Natural killer cell (primary cell): ENCODE results near the gene TRMT44. TPM values are rescaled to one million over a fixed set of nuclear protein-coding genes. Genes with fewer than 3 reads are reported as not detected.

Source experiments
- ATAC-seq, 3 donors: fragments of 150-1000 bp in 2 of 3; fragments of 200-7000 bp in 1 of 3; cut with Tn5 transposase; 1 replicate in 1 of 3; 2 replicates in 2 of 3; pipeline ENCODE4 v1.10.0; 2021; ENCODE audit warnings: mild to moderate bottlenecking in 2 of 3, moderate library complexity in 2 of 3
- DNase-seq, 2 donors: peaks; one replicate each; pipeline versions ENCODE4 v3.0.0 to v3.0.0-alpha.2; 2013 to 2021; ENCODE audit warnings: mixed read lengths in 1 of 2
- H3K27ac ChIP-seq: one replicate; pipeline ENCODE4 v1.5.1; 2013; ENCODE audit warnings: mild to moderate bottlenecking, low read length
- H3K27me3 ChIP-seq: one replicate; pipeline ENCODE4 v1.6.1; 2013; ENCODE audit warnings: low read length; ENCODE audit not compliant: control insufficient read depth, insufficient read depth
- H3K36me3 ChIP-seq: one replicate; pipeline ENCODE4 v1.6.1; 2013; ENCODE audit warnings: low read length; ENCODE audit not compliant: control insufficient read depth, insufficient read depth
- H3K4me1 ChIP-seq: one replicate; pipeline ENCODE4 v1.6.1; 2013; ENCODE audit warnings: low read length; ENCODE audit not compliant: control insufficient read depth, insufficient read depth
- H3K4me3 ChIP-seq: one replicate; pipeline ENCODE4 v1.5.1; 2013; ENCODE audit warnings: low read length
- H3K9me3 ChIP-seq: one replicate; pipeline ENCODE4 v1.6.1; 2013; ENCODE audit warnings: low read length; ENCODE audit not compliant: control insufficient read depth, insufficient read depth
- H3K27ac Mint-ChIP-seq, 2 donors: one replicate each; pipeline ENCODE4 v1.8.0; 2022; ENCODE audit warnings: mild to moderate bottlenecking in 2 of 2, mixed read lengths in 2 of 2, moderate library complexity in 1 of 2
- H3K27me3 Mint-ChIP-seq, 2 donors: one replicate each; pipeline ENCODE4 v1.8.0; 2022; ENCODE audit warnings: low read depth in 2 of 2, mixed read lengths in 2 of 2
- H3K36me3 Mint-ChIP-seq: one replicate; pipeline ENCODE4 v1.8.0; 2022; ENCODE audit warnings: mixed read lengths
- H3K4me1 Mint-ChIP-seq, 2 donors: one replicate each; pipeline ENCODE4 v1.8.0; 2022; ENCODE audit warnings: mixed read lengths in 2 of 2
- H3K4me3 Mint-ChIP-seq: one replicate; pipeline ENCODE4 v1.8.0; 2022; ENCODE audit warnings: mild to moderate bottlenecking, moderate library complexity, mixed read lengths
- H3K9me3 Mint-ChIP-seq, 2 donors: one replicate each; pipeline ENCODE4 v1.8.0; 2022; ENCODE audit warnings: mixed read lengths in 2 of 2
- WGBS: methylation state at CpG from one replicate; pipeline ENCODE4 v1.1.7; 2013; ENCODE audit warnings: missing lambda C conversion rate; ENCODE audit not compliant: insufficient coverage; 5-methylcytosine and 5-hydroxymethylcytosine counted together
- intact Hi-C: fragments of 100-400 bp; cut with micrococcal nuclease; formaldehyde crosslinking; loops from one replicate; pipeline ENCODE4 v1.14.2; 2022
- total RNA-seq, 4 donors: library from RNA; stranded (reverse); fragments of 120-200 nt in 1 of 4; gene quantifications; one replicate each; pipeline versions ENCODE4 v1.2.3 to v1.2.4, GENCODE V29; 2013 to 2022
- TF ChIP-seq, protein P1 (sequence below): fragments of 200-600 bp; IDR thresholded peaks from one replicate; pipeline ENCODE4 v1.8.0; 2022; ENCODE audit warnings: antibody characterized with exemption

Gene TRMT44
- total RNA-seq, 3 donors from 2014 or later (not counting 1 experiment from before 2014, with no cell fraction given) = 24.4 to 37.5 (median 34.3) TPM

DNA sequence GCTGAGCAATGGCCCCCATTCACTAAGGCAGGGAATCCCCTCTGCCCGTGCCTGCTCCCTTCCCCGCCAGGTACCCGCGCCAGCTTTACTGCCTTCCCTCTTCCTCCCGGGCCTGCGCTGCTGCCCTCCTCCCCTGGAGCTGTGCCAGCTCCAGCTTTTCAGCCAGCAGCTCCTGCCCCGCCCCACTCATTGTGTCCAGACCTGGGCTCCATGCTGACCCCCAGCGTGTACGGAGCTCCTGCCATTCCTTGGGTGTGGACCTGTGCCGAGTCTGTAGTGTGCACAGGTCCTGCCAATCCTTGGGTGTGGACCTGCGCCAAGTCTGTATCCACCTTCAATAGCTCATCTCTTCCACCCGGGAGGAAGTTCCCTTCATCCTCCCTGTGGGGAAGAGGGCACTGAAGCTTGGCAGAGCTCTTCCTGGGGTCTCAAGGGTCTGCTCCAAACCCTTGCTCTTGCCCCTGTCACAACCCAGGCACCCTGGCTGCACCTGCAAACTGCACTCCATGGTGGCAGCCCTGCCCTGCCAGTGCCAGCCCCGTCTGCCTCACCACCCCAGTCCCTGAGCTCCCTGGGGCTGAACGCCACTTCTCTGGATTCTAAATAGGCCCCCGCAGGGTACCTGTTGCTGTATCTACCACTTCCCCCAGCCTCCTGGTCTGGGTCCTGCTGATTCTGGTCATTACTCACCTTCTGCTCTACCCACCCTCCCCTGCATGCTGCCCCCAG, 63.9 kb downstream of the TRMT44 start:
- H3K36me3 Mint-ChIP-seq = no peaks in the 10 kb centered on the region
- H3K27ac Mint-ChIP-seq = no peak overlapping the region
- no peaks in the 10 kb centered on the region for H3K36me3 ChIP-seq
- no peaks in the 10 kb centered on the region for H3K9me3 Mint-ChIP-seq
- H3K27ac ChIP-seq = no peak overlapping the region
- ATAC-seq (no peak), DNase-seq (no peak)
- H3K27me3 ChIP-seq = no peaks in the 10 kb centered on the region
- H3K27me3 Mint-ChIP-seq = no peaks in the 10 kb centered on the region
- H3K4me1 Mint-ChIP-seq = no peaks in the 10 kb centered on the region
- TF ChIP-seq, protein P1, sequence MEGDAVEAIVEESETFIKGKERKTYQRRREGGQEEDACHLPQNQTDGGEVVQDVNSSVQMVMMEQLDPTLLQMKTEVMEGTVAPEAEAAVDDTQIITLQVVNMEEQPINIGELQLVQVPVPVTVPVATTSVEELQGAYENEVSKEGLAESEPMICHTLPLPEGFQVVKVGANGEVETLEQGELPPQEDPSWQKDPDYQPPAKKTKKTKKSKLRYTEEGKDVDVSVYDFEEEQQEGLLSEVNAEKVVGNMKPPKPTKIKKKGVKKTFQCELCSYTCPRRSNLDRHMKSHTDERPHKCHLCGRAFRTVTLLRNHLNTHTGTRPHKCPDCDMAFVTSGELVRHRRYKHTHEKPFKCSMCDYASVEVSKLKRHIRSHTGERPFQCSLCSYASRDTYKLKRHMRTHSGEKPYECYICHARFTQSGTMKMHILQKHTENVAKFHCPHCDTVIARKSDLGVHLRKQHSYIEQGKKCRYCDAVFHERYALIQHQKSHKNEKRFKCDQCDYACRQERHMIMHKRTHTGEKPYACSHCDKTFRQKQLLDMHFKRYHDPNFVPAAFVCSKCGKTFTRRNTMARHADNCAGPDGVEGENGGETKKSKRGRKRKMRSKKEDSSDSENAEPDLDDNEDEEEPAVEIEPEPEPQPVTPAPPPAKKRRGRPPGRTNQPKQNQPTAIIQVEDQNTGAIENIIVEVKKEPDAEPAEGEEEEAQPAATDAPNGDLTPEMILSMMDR = no peak
- H3K9me3 ChIP-seq = no peaks in the 10 kb centered on the region
- intact Hi-C loops = no loop called here
- no peaks in the 10 kb centered on the region for H3K4me1 ChIP-seq
- H3K4me3 Mint-ChIP-seq = no peak overlapping the region
- WGBS = 79% methylated on average over 15 of the region's 15 CpGs
- no peak overlapping the region for H3K4me3 ChIP-seq

DNA sequence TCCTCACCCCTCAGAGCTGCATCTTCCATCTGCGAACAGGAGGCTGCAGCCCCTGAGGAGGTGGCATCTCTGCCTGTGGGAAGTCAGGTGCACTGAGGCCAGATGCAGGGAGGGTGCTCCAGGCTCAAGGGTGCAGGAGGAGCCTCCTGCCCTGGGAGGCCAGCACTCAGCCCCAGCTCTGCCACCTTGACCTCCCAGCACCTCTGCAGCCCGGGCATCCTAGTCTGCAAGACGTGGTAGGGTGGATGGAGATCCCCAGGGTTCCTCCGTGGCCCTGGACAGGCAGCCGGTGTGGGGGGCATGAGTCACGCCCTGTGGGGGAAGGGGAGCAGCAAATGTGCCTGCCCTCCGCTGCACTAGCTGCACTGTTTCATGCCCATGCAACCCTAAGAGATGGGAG, 64.7 kb downstream of the TRMT44 start:
- no peaks in the 10 kb centered on the region for H3K27me3 Mint-ChIP-seq
- TF ChIP-seq, protein P1 = no peak
- intact Hi-C loops = no loop called here
- DNase-seq (no peak), ATAC-seq (no peak)
- Histone ChIP-seq H3K4me1 (no peaks in the 10 kb centered on the region), H3K4me3 (no peak overlapping the region), H3K9me3 (no peaks in the 10 kb centered on the region), H3K36me3 (no peaks in the 10 kb centered on the region), H3K27me3 (no peaks in the 10 kb centered on the region), H3K27ac (no peak overlapping the region)
- H3K4me3 Mint-ChIP-seq = no peak overlapping the region
- no peaks in the 10 kb centered on the region for H3K36me3 Mint-ChIP-seq
- WGBS = 84% methylated on average over 7 of the region's 7 CpGs
- no peaks in the 10 kb centered on the region for H3K9me3 Mint-ChIP-seq
- H3K4me1 Mint-ChIP-seq = no peaks in the 10 kb centered on the region
- H3K27ac Mint-ChIP-seq = no peak overlapping the region

DNA sequence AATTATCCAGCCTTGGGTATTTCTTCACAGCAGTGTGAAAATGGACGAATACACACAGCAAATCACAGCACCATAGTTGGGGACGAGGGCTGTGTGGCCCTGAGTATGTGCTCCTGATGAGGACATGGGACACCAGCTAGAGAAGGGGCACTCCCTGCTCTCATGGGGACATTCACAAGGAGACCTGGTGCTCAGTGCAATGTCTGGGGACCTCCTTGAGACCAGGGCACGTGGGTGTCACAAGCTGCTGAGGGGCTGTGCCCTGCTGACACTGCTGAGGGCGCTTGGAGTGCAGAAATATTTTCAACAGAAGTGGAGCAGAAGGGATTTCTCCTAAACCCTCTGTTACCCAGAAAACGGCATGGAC, 65.4 kb downstream of the TRMT44 start:
- H3K27me3 ChIP-seq = no peaks in the 10 kb centered on the region
- 74% methylated on average over 5 of the region's 5 CpGs for WGBS
- H3K9me3 ChIP-seq = no peaks in the 10 kb centered on the region
- Mint-ChIP-seq H3K36me3 (no peaks in the 10 kb centered on the region), H3K27ac (no peak overlapping the region), H3K9me3 (no peaks in the 10 kb centered on the region), H3K27me3 (no peaks in the 10 kb centered on the region), H3K4me3 (no peak overlapping the region), H3K4me1 (no peaks in the 10 kb centered on the region)
- DNase-seq (no peak), ATAC-seq (no peak)
- H3K4me1 ChIP-seq = no peaks in the 10 kb centered on the region
- no peak overlapping the region for H3K27ac ChIP-seq
- TF ChIP-seq, protein P1 = no peak
- no peak overlapping the region for H3K4me3 ChIP-seq
- H3K36me3 ChIP-seq = no peaks in the 10 kb centered on the region
- intact Hi-C loops = no loop called here
